HepG2 (cell line): Measurements from ENCODE around the gene ANP32B. TPM values are rescaled to one million over a fixed set of nuclear protein-coding genes. Genes with fewer than 3 reads are reported as not detected.

Experiments used
- AFF4 ChIP-seq: sonication (generic); formaldehyde crosslinking; IDR thresholded peaks from 2 replicates; pipeline ENCODE4 v1.4.0; 2020; ENCODE audit warnings: missing genetic modification reagents
- CBFB ChIP-seq: sonication (generic); formaldehyde crosslinking; IDR thresholded peaks from 2 replicates; pipeline ENCODE4 v1.4.0; 2020; ENCODE audit warnings: missing genetic modification reagents
- ETV6 ChIP-seq: sonication (generic); formaldehyde crosslinking; conservative IDR thresholded peaks from 2 replicates; pipeline ENCODE4 v1.4.0; 2020; ENCODE audit warnings: missing genetic modification reagents
- MAFG ChIP-seq: sonication (generic); formaldehyde crosslinking; IDR thresholded peaks from 2 replicates; pipeline ENCODE4 v1.5.1; 2020; ENCODE audit warnings: mild to moderate bottlenecking, missing genetic modification reagents
- MED8 ChIP-seq: sonication (generic); formaldehyde crosslinking; IDR thresholded peaks from 2 replicates; pipeline ENCODE4 v1.8.1; 2023; ENCODE audit warnings: mild to moderate bottlenecking, missing genetic modification reagents; ENCODE audit not compliant: insufficient replicate concordance
- NFKBIZ ChIP-seq: IDR thresholded peaks from 2 replicates; pipeline ENCODE4 v1.6.1; 2018; ENCODE audit warnings: missing genetic modification reagents, missing compliant biosample characterization
- POGK ChIP-seq: sonication (generic); formaldehyde crosslinking; conservative IDR thresholded peaks from 2 replicates; pipeline ENCODE4 v1.8.0; 2022; ENCODE audit warnings: mild to moderate bottlenecking, moderate library complexity, missing genetic modification reagents
- RELA ChIP-seq: sonication (generic); formaldehyde crosslinking; IDR thresholded peaks from 2 replicates; pipeline ENCODE4 v1.4.0; 2020; ENCODE audit warnings: missing genetic modification reagents
- REXO4 ChIP-seq: sonication (generic); formaldehyde crosslinking; IDR thresholded peaks from 2 replicates; pipeline ENCODE4 v1.8.0; 2022; ENCODE audit warnings: missing genetic modification reagents, mild to moderate bottlenecking, borderline replicate concordance
- SALL2 ChIP-seq: sonication (generic); formaldehyde crosslinking; IDR thresholded peaks from 2 replicates; pipeline ENCODE4 v1.8.1; 2023; ENCODE audit warnings: mild to moderate bottlenecking, missing genetic modification reagents, inconsistent platforms
- TP53 ChIP-seq: sonication (generic); formaldehyde crosslinking; conservative IDR thresholded peaks from 2 replicates; pipeline ENCODE4 v1.4.0; 2020; ENCODE audit warnings: missing genetic modification reagents
- YEATS2 ChIP-seq: sonication (generic); formaldehyde crosslinking; IDR thresholded peaks from 2 replicates; pipeline ENCODE4 v1.4.0; 2020; ENCODE audit warnings: missing genetic modification reagents, borderline replicate concordance
- ZFP36L2 ChIP-seq: sonication (generic); formaldehyde crosslinking; IDR thresholded peaks from 2 replicates; pipeline ENCODE4 v1.4.0; 2020; ENCODE audit warnings: missing genetic modification reagents
- ZKSCAN1 ChIP-seq: fragments of 150-350 bp; IDR thresholded peaks from 2 replicates; pipeline ENCODE4 v1.6.1; 2014; ENCODE audit warnings: low read length
- ZNF468 ChIP-seq: sonication (generic); formaldehyde crosslinking; IDR thresholded peaks from 2 replicates; pipeline ENCODE4 v1.8.0; 2022; ENCODE audit warnings: mild to moderate bottlenecking, moderate library complexity, missing genetic modification reagents
- ZNF512 ChIP-seq: sonication (generic); formaldehyde crosslinking; IDR thresholded peaks from 2 replicates; pipeline ENCODE4 v1.4.0; 2020; ENCODE audit warnings: mild to moderate bottlenecking, missing genetic modification reagents
- ZNF563 ChIP-seq: sonication (generic); formaldehyde crosslinking; IDR thresholded peaks from 2 replicates; pipeline ENCODE4 v1.8.0; 2022; ENCODE audit warnings: mild to moderate bottlenecking, moderate library complexity, missing genetic modification reagents
- ZSCAN31 ChIP-seq: sonication (generic); formaldehyde crosslinking; IDR thresholded peaks from 2 replicates; pipeline ENCODE4 v1.5.0; 2020; ENCODE audit warnings: low read depth, mild to moderate bottlenecking, missing genetic modification reagents
- polyA plus RNA-seq, 8 experiments: library from polyadenylated mRNA; depleted of rRNA in 3 of 8; stranded (reverse) in 7 of 8; unstranded in 1 of 8; fragments of >200 nt; fragmentation: Illumina TruSeq in 4 of 8; extraction: Trizol in 4 of 8; gene quantifications; 2 replicates each; pipeline versions ENCODE4 v1.2.1 to v1.2.3, GENCODE V29; 2011 to 2016; ENCODE audit warnings: low read depth in 4 of 8, missing spikeins in 1 of 8, mixed read lengths in 1 of 8; ENCODE audit not compliant: insufficient read depth in 1 of 8
- total RNA-seq, 5 experiments: library from RNA; depleted of rRNA; stranded (reverse); fragments of >200 nt; fragmentation: Illumina TruSeq; extraction: Trizol; gene quantifications; 2 replicates each; pipeline ENCODE4 v1.2.3, GENCODE V29; 2016; ENCODE audit warnings: low read depth in 1 of 5

ANP32B gene
- total and polyA plus RNA-seq, 2 of the 13 experiments (the other 11 are each of a cell fraction or from before 2014, with no cell fraction given) = 22.1 to 37.5 TPM

GRCh38 chr9:98056269-98057137 lies 73.4 kb downstream of the ANP32B start, which contains the start of gene NANS (continued):
- TF ChIP-seq MAFG (CRISPR knock-in tag) (no peak), CBFB (CRISPR knock-in tag) (peak; percentile 77), ZFP36L2 (no peak), POGK (CRISPR knock-in tag) (peak; percentile 55; the same call in 1 of the 2 replicates), TP53 (no peak), ZNF512 (CRISPR knock-in tag) (no peak), YEATS2 (CRISPR knock-in tag) (peak; percentile 77), REXO4 (CRISPR knock-in tag) (peak; percentile 18; the same call in 1 of the 2 replicates), AFF4 (CRISPR knock-in tag) (no peak), RELA (CRISPR knock-in tag) (no peak), MED8 (CRISPR knock-in tag) (peak; percentile 76), ZNF563 (peak; percentile 37; the same call in 1 of the 2 replicates), ZNF468 (CRISPR knock-in tag) (peak; percentile 85), SALL2 (peak; percentile 54; the same call in 1 of the 2 replicates), ZKSCAN1 (no peak), NFKBIZ (CRISPR knock-in tag) (0 out of 2 replicates have a peak, but pooled peaks have one; percentile 36), ETV6 (CRISPR knock-in tag) (no peak), ZSCAN31 (CRISPR knock-in tag) (peak; percentile 91)
